DND-41 (cell line): ENCODE data around the gene TRAF3IP3.

ENCODE experiments used
- ATAC-seq: fragments of 200-7000 bp; cut with Tn5 transposase; 3 replicates; pipeline ENCODE4 v1.9.1; 2021; ENCODE audit warnings: low read depth; ENCODE audit not compliant: insufficient read depth
- DNase-seq: peaks from one replicate; pipeline ENCODE4 v3.0.0-alpha.2; 2020
- H2AFZ ChIP-seq: 2 replicates; pipeline ENCODE4 v1.6.0; 2012; ENCODE audit warnings: low read depth, low read length
- H3K27ac ChIP-seq: 2 replicates; pipeline ENCODE4 v1.5.1; 2012; ENCODE audit warnings: low read length, inconsistent platforms
- H3K27me3 ChIP-seq: fragments of 200-600 bp; sonication (generic); 2 replicates; pipeline ENCODE4 v1.6.0; 2012; ENCODE audit warnings: low read length, mild to moderate bottlenecking, inconsistent platforms; ENCODE audit not compliant: insufficient read depth, poor library complexity
- H3K36me3 ChIP-seq: 2 replicates; pipeline ENCODE4 v1.5.1; 2012; ENCODE audit warnings: low read length, inconsistent platforms; ENCODE audit not compliant: insufficient read depth
- H3K4me1 ChIP-seq: 2 replicates; pipeline ENCODE4 v1.5.1; 2012; ENCODE audit warnings: mild to moderate bottlenecking, low read length; ENCODE audit not compliant: insufficient read depth
- H3K4me2 ChIP-seq: 2 replicates; pipeline ENCODE4 v1.6.0; 2012; ENCODE audit warnings: mild to moderate bottlenecking, moderate library complexity, low read length, inconsistent platforms; ENCODE audit not compliant: insufficient read depth
- H3K4me3 ChIP-seq, 2 experiments: fragments of 200-600 bp in 1 of 2; shearing (Covaris generic) in 1 of 2; 2 replicates each; pipeline ENCODE4 v1.5.1; 2012 to 2016; ENCODE audit warnings: inconsistent platforms in 2 of 2, low read length in 2 of 2, mild to moderate bottlenecking in 2 of 2, low read depth in 1 of 2, moderate library complexity in 1 of 2
- H3K79me2 ChIP-seq: 2 replicates; pipeline ENCODE4 v1.6.0; 2012; ENCODE audit warnings: low read length, inconsistent platforms; ENCODE audit not compliant: insufficient read depth
- H3K9ac ChIP-seq: 2 replicates; pipeline ENCODE4 v1.6.0; 2012; ENCODE audit warnings: low read depth, mild to moderate bottlenecking, inconsistent platforms, low read length, moderate library complexity
- H3K9me3 ChIP-seq: 2 replicates; pipeline ENCODE4 v1.5.1; 2012; ENCODE audit warnings: low read length, moderate library complexity, mild to moderate bottlenecking, inconsistent platforms; ENCODE audit not compliant: insufficient read depth, severe bottlenecking
- H4K20me1 ChIP-seq: 2 replicates; pipeline ENCODE4 v1.6.0; 2012; ENCODE audit warnings: low read length; ENCODE audit not compliant: insufficient read depth
- CTCF ChIP-seq: IDR thresholded peaks from 2 replicates; pipeline ENCODE4 v1.5.1; 2012; ENCODE audit warnings: borderline replicate concordance, low read length, moderate library complexity, mild to moderate bottlenecking; ENCODE audit not compliant: poor library complexity, severe bottlenecking; ENCODE audit errors: extremely low read depth
- EZH2 ChIP-seq: IDR thresholded peaks from 3 replicates; pipeline ENCODE4 v1.6.1; 2012; ENCODE audit warnings: borderline replicate concordance, low read depth, mild to moderate bottlenecking, moderate library complexity, low read length, inconsistent platforms; ENCODE audit not compliant: severe bottlenecking

TRAF3IP3 gene

GRCh38 chr1:209767706-209768105 lies 11.9 kb downstream of the TRAF3IP3 start:
- Histone ChIP-seq H3K27me3 (no peaks in the 10 kb centered on the region), H2AFZ (no peak overlapping the region), H4K20me1 (peaks cover 18% of the 10 kb centered on the region), H3K9me3 (no peaks in the 10 kb centered on the region), H3K4me1 (peaks cover 57% of the 10 kb centered on the region), H3K36me3 (peaks cover 35% of the 10 kb centered on the region), H3K27ac (peak overlapping the region; percentile 93), H3K4me2 (peak overlapping the region; percentile 72), H3K4me3 (peak overlapping the region in 1 of 2 experiments; percentile 49; a peak in 2 of 4 replicates), H3K9ac (peak overlapping the region; percentile 68), H3K79me2 (peaks cover 6% of the 10 kb centered on the region; the same call in 1 of the 2 replicates)
- TF ChIP-seq CTCF, result no peak
- no peak for TF ChIP-seq EZH2
- DNase-seq (peak; percentile 68), ATAC-seq (peak; percentile 33)

DNA sequence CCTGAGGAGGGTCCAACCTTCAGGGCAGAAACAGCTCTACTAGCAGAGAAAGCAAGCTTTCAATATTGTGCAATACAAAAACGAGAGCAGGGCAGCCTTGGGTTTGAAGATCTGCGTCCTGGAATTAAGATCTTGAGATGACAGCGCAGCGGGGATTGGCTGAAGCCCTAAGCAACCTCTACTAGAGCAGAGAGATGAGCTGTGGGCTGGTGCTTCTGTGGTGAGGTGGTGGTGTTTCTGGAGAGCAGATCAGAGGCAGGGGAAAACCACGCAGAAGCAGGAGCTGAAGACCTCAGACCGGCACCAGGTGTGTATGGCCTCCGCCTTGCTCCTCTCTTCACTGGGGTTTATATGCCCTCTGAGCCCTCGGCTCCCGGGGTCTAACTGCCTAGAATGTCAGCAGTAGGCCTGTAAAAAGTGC lies 12.5 kb downstream of the TRAF3IP3 start:
- no peaks in the 10 kb centered on the region for H3K27me3 ChIP-seq
- peaks cover 57% of the 10 kb centered on the region for H3K4me1 ChIP-seq
- H2AFZ ChIP-seq, result no peak overlapping the region
- ATAC-seq, result peak; percentile 87
- H4K20me1 ChIP-seq, result peaks cover 18% of the 10 kb centered on the region
- peak; percentile 94 for DNase-seq
- H3K9me3 ChIP-seq, result no peaks in the 10 kb centered on the region
- H3K27ac ChIP-seq, result peak overlapping the region; percentile 93
- peaks cover 6% of the 10 kb centered on the region; the same call in 1 of the 2 replicates for H3K79me2 ChIP-seq
- peak overlapping the region; percentile 68 for H3K9ac ChIP-seq
- peak overlapping the region in 1 of 2 experiments; percentile 49; a peak in 2 of 4 replicates for H3K4me3 ChIP-seq
- peak overlapping the region; percentile 72 for H3K4me2 ChIP-seq
- TF ChIP-seq CTCF (no peak), EZH2 (no peak)
- peaks cover 32% of the 10 kb centered on the region for H3K36me3 ChIP-seq

DNA sequence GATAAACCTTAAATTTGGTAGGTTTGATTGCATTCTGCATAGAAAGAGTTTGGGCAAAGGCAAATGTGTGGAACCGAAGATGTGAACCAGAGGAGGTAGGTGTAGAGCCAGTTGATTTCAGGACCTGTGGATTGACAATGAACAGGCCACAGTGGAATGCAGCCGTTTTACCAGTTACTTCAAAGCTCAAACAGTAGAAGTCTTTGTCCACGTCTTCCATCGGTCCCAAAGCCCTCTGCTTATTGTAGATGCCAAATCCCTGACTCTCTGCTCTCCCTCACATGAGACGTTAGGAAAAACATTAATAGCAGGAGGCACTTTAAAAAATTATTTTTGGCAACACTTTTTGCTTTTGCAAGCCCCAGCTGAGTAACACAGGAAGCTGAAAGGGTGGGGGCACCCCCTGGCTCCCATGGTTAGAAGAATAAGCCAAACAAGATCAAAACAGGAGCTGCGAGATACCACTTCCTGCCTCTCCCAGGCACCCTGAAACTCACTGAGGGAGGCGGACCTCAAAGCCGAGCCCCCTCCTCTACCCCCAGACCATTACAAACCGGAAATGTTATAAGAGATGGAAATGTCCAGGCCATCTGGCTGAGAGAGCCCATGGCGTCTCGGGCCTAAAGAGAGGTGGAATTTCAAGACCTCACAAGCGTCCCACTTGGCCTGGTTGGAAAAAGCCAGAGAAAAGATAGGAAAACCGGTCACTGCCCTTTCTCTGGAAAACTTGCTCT lies 13.5 kb downstream of the TRAF3IP3 start:
- peak overlapping the region; percentile 72 for H3K4me2 ChIP-seq
- peak; percentile 69 for ATAC-seq
- peaks cover 28% of the 10 kb centered on the region for H3K36me3 ChIP-seq
- H2AFZ ChIP-seq, result peak overlapping the region; percentile 20; the same call in 1 of the 2 replicates
- H3K9me3 ChIP-seq, result no peaks in the 10 kb centered on the region
- H3K79me2 ChIP-seq, result peaks cover 6% of the 10 kb centered on the region; the same call in 1 of the 2 replicates
- H3K4me1 ChIP-seq, result peaks cover 57% of the 10 kb centered on the region
- H3K27me3 ChIP-seq, result no peaks in the 10 kb centered on the region
- no peak for TF ChIP-seq EZH2
- no peak for TF ChIP-seq CTCF
- H3K9ac ChIP-seq, result peak overlapping the region; percentile 68
- peak overlapping the region; percentile 93 for H3K27ac ChIP-seq
- peak; percentile 91 for DNase-seq
- peaks cover 18% of the 10 kb centered on the region for H4K20me1 ChIP-seq
- H3K4me3 ChIP-seq, result peak overlapping the region; percentile 11 to 51; a peak in 2 of 4 replicates
